ENCODE data around the gene USP15.
"Not testable (repeated sequence)": the region's sequence is repeated elsewhere in the genome, so short reads cannot be mapped to it uniquely, and the experiment has no call there.

The USP15 gene

GRCh38 chr12:62347922-62348650 is 87.9 kb downstream of the USP15 start:
- TF ChIP-seq CTCF (conservative IDR thresholded peaks at IDR 0.05; ENCODE audit: low read depth, low read length), result no peak
- H3K4me3 ChIP-seq (ENCODE audit: low read length), result no peak overlapping the region
- no peak for DNase-seq (ENCODE audit: low read depth)

GRCh38 chr12:62350554-62350953 is 90.3 kb downstream of the USP15 start:
- no peak for TF ChIP-seq CTCF (conservative IDR thresholded peaks at IDR 0.05; ENCODE audit: low read depth, low read length)
- H3K4me3 ChIP-seq (ENCODE audit: low read length), result no peak overlapping the region
- no peak for DNase-seq (ENCODE audit: low read depth)

GRCh38 chr12:62351326-62351725 is 91.1 kb downstream of the USP15 start:
- no peak for TF ChIP-seq CTCF (conservative IDR thresholded peaks at IDR 0.05; ENCODE audit: low read depth, low read length)
- no peak for DNase-seq (ENCODE audit: low read depth)
- H3K4me3 ChIP-seq (ENCODE audit: low read length), result no peak overlapping the region

- no peak for TF ChIP-seq CTCF (conservative IDR thresholded peaks at IDR 0.05; ENCODE audit: low read depth, low read length)
- peak; percentile 55 for DNase-seq (ENCODE audit: low read depth)
- H3K4me3 ChIP-seq (ENCODE audit: low read length), result no peak overlapping the region
These were observed 100.8 kb downstream of the USP15 start for GRCh38 chr12:62361048-62361447.

- TF ChIP-seq CTCF (conservative IDR thresholded peaks at IDR 0.05; ENCODE audit: low read depth, low read length), result no peak
- no peak for DNase-seq (ENCODE audit: low read depth)
- H3K4me3 ChIP-seq (ENCODE audit: low read length), result no peak overlapping the region
These were observed 103.3 kb downstream of the USP15 start for GRCh38 chr12:62363506-62363905.

GRCh38 chr12:62364697-62365096 is 104.5 kb downstream of the USP15 start:
- DNase-seq (ENCODE audit: low read depth); H3K4me3 ChIP-seq (ENCODE audit: low read length): not testable (repeated sequence)

- not testable (repeated sequence) for H3K4me3 ChIP-seq (ENCODE audit: low read length); DNase-seq (ENCODE audit: low read depth)
These were observed 105.6 kb downstream of the USP15 start for GRCh38 chr12:62365846-62366245.

- H3K4me3 ChIP-seq (ENCODE audit: low read length); DNase-seq (ENCODE audit: low read depth): not testable (repeated sequence)
These were observed 108.4 kb downstream of the USP15 start for GRCh38 chr12:62368430-62369223.

All from retinal pigment epithelial cell (primary cell).